GM23338 (cell line): ENCODE results near the gene CNBD2. TPM values are rescaled to one million over a fixed set of nuclear protein-coding genes. Genes with fewer than 3 reads are reported as not detected.

ENCODE experiments used
- ATAC-seq: fragments of 200-7000 bp; cut with Tn5 transposase; 3 replicates; pipeline ENCODE4 v1.9.1; 2020
- DNase-seq: peaks from one replicate; pipeline ENCODE4 v3.0.0-alpha.2; 2015; ENCODE audit warnings: low spot score
- H2AFZ ChIP-seq: fragments of 200-600 bp; sonication (generic); 2 replicates; pipeline ENCODE4 v1.8.0; 2016; ENCODE audit warnings: antibody characterized with exemption, mild to moderate bottlenecking, moderate library complexity
- H3F3A ChIP-seq: fragments of 200-600 bp; sonication (generic); replicated peaks from 2 replicates; pipeline ENCODE4 v1.8.0; 2017; ENCODE audit warnings: antibody characterized with exemption, mixed run types, low read depth
- H3K27ac ChIP-seq: fragments of 200-600 bp; sonication (generic); 2 replicates; pipeline ENCODE4 v1.6.1; 2016; ENCODE audit warnings: low read depth
- H3K27me3 ChIP-seq: fragments of 200-600 bp; sonication (generic); 2 replicates; pipeline ENCODE4 v1.8.0; 2016; ENCODE audit warnings: mild to moderate bottlenecking, mixed run types, moderate library complexity; ENCODE audit not compliant: insufficient read depth
- H3K36me3 ChIP-seq: fragments of 200-600 bp; sonication (generic); 2 replicates; pipeline ENCODE4 v1.8.0; 2016; ENCODE audit warnings: mild to moderate bottlenecking; ENCODE audit not compliant: insufficient read depth
- H3K4me1 ChIP-seq: fragments of 200-600 bp; sonication (generic); 2 replicates; pipeline ENCODE4 v1.8.0; 2016; ENCODE audit warnings: mild to moderate bottlenecking, moderate library complexity; ENCODE audit not compliant: insufficient read depth
- H3K4me2 ChIP-seq: fragments of 200-600 bp; sonication (generic); 2 replicates; pipeline ENCODE4 v1.7.1; 2017; ENCODE audit warnings: mixed run types
- H3K4me3 ChIP-seq: fragments of 200-600 bp; sonication (generic); 2 replicates; pipeline ENCODE4 v1.6.1; 2016; ENCODE audit warnings: mixed run types
- H3K79me2 ChIP-seq: fragments of 200-600 bp; sonication (generic); replicated peaks from 2 replicates; pipeline ENCODE4 v1.8.0; 2017; ENCODE audit warnings: mild to moderate bottlenecking; ENCODE audit not compliant: insufficient read depth
- H3K9me2 ChIP-seq: fragments of 200-600 bp; sonication (generic); 2 replicates; pipeline ENCODE4 v1.8.0; 2017; ENCODE audit not compliant: insufficient read depth
- H4K20me1 ChIP-seq: fragments of 200-600 bp; sonication (generic); replicated peaks from 2 replicates; pipeline ENCODE4 v1.8.0; 2017; ENCODE audit warnings: mild to moderate bottlenecking; ENCODE audit not compliant: insufficient read depth
- H3K27ac Mint-ChIP-seq: 2 replicates; pipeline ENCODE4 v1.8.0; 2020; ENCODE audit warnings: inconsistent platforms, mild to moderate bottlenecking, moderate library complexity, mixed read lengths
- H3K27me3 Mint-ChIP-seq: 3 replicates; pipeline ENCODE4 v1.8.0; 2022; ENCODE audit warnings: low read depth, mild to moderate bottlenecking, moderate library complexity, mixed read lengths, inconsistent platforms; ENCODE audit not compliant: insufficient read depth, poor library complexity
- H3K36me3 Mint-ChIP-seq: 3 replicates; pipeline ENCODE4 v1.8.0; 2021; ENCODE audit warnings: low read depth, mild to moderate bottlenecking, inconsistent platforms, moderate library complexity, mixed read lengths
- H3K4me1 Mint-ChIP-seq: 3 replicates; pipeline ENCODE4 v1.8.0; 2020; ENCODE audit warnings: mild to moderate bottlenecking, inconsistent platforms, mixed read lengths
- H3K4me3 Mint-ChIP-seq: 3 replicates; pipeline ENCODE4 v1.8.0; 2021; ENCODE audit warnings: moderate library complexity, mild to moderate bottlenecking, inconsistent platforms, mixed read lengths
- H3K9me3 Mint-ChIP-seq: 3 replicates; pipeline ENCODE4 v1.8.0; 2020; ENCODE audit warnings: moderate library complexity, mild to moderate bottlenecking, inconsistent platforms, mixed read lengths
- CREB1 ChIP-seq: fragments of 250-450 bp; sonication (Bioruptor Pico); IDR thresholded peaks from 2 replicates; pipeline ENCODE4 v1.5.0; 2020; ENCODE audit warnings: low read depth, mild to moderate bottlenecking, moderate library complexity
- CTCF ChIP-seq, 2 experiments: fragments of 200-600 bp in 1 of 2; sonication (generic) in 1 of 2; conservative IDR thresholded peaks; 2 replicates each; pipeline versions ENCODE4 v1.5.1 to v1.6.1; 2016 to 2017; ENCODE audit warnings: antibody characterized with exemption in 2 of 2, low read depth in 2 of 2, mild to moderate bottlenecking in 2 of 2, moderate library complexity in 1 of 2
- ETS1 ChIP-seq: IDR thresholded peaks from 2 replicates; pipeline ENCODE4 v1.6.1; 2016; ENCODE audit warnings: antibody characterized with exemption
- EZH2 ChIP-seq: fragments of 200-600 bp; sonication (generic); IDR thresholded peaks from one replicate; pipeline ENCODE4 v1.8.0; 2017; ENCODE audit warnings: antibody characterized with exemption, mild to moderate bottlenecking, low read depth; ENCODE audit not compliant: unreplicated experiment
- EZH2phosphoT487 ChIP-seq: fragments of 200-600 bp; sonication (generic); IDR thresholded peaks from one replicate; pipeline ENCODE4 v1.8.1; 2018; ENCODE audit warnings: antibody characterized with exemption; ENCODE audit not compliant: unreplicated experiment
- JUNB ChIP-seq: IDR thresholded peaks from one replicate; pipeline ENCODE4 v1.6.1; 2016; ENCODE audit warnings: antibody characterized with exemption; ENCODE audit not compliant: unreplicated experiment
- POLR2AphosphoS5 ChIP-seq: IDR thresholded peaks from 2 replicates; pipeline ENCODE4 v1.6.1; 2016; ENCODE audit warnings: antibody characterized with exemption, low read depth
- REST ChIP-seq: IDR thresholded peaks from one replicate; pipeline ENCODE4 v1.6.1; 2018; ENCODE audit warnings: antibody characterized with exemption; ENCODE audit not compliant: unreplicated experiment
- ZNF114 ChIP-seq: fragments of 250-450 bp; sonication (Bioruptor Pico); IDR thresholded peaks from 2 replicates; pipeline ENCODE4 v1.5.0; 2020; ENCODE audit warnings: mild to moderate bottlenecking, moderate library complexity
- ZNF331 ChIP-seq: fragments of 250-450 bp; sonication (Bioruptor Pico); IDR thresholded peaks from 2 replicates; pipeline ENCODE4 v1.5.0; 2020; ENCODE audit warnings: low read depth, mild to moderate bottlenecking, moderate library complexity
- ZNF462 ChIP-seq: fragments of 250-450 bp; sonication (Bioruptor Pico); IDR thresholded peaks from 2 replicates; pipeline ENCODE4 v1.5.0; 2020; ENCODE audit warnings: mild to moderate bottlenecking, moderate library complexity
- polyA plus RNA-seq: library from polyadenylated mRNA; unstranded; fragments of >200 nt; fragmentation: Nextera tagmentation; extraction: Ambion mirVana; gene quantifications from 2 replicates; pipeline ENCODE4 v1.2.1, GENCODE V29; 2016
- total RNA-seq: library from RNA; depleted of rRNA; stranded (reverse); fragments of >200 nt; shearing (Covaris generic); gene quantifications from 2 replicates; pipeline ENCODE4 v1.2.3, GENCODE V29; 2014

The CNBD2 gene
- total and polyA plus RNA-seq, 2 experiments from 2014 or later: 2.7 TPM; not detected in 1

- H3K27ac ChIP-seq: no peak overlapping the region
- peaks cover 30% of the 10 kb centered on the region for H3K27me3 Mint-ChIP-seq
- H3K4me1 Mint-ChIP-seq: no peaks in the 10 kb centered on the region
Measured at GRCh38 chr20:36062799-36063198, 94.4 kb downstream of the CNBD2 start.

More at GRCh38 chr20:36062799-36063198, 94.4 kb downstream of the CNBD2 start:
- H2AFZ ChIP-seq: no peak overlapping the region
- H3K9me3 Mint-ChIP-seq: 0 out of 3 replicates have a peak, but pooled peaks cover 6% of the 10 kb centered on the region
- ATAC-seq (no peak), DNase-seq (no peak)
- H3K27ac Mint-ChIP-seq: no peak overlapping the region
- no peak overlapping the region for H3K4me2 ChIP-seq
- no peaks in the 10 kb centered on the region for H3K79me2 ChIP-seq
- H3K4me3 Mint-ChIP-seq: no peak overlapping the region
- H3K36me3 ChIP-seq: no peaks in the 10 kb centered on the region
- H3K9me2 ChIP-seq: no peaks in the 10 kb centered on the region
- H3K36me3 Mint-ChIP-seq: no peaks in the 10 kb centered on the region
- no peak overlapping the region for H3K4me3 ChIP-seq
- 0 out of 2 replicates have a peak, but pooled peaks cover 4% of the 10 kb centered on the region for H3F3A ChIP-seq
- no peak for TF ChIP-seq ZNF462 (CRISPR knock-in tag)
- no peak for TF ChIP-seq ETS1
- no peak for TF ChIP-seq CREB1
- TF ChIP-seq POLR2AphosphoS5: no peak
- TF ChIP-seq JUNB: no peak
- TF ChIP-seq EZH2: no peak
- no peak for TF ChIP-seq EZH2phosphoT487
- TF ChIP-seq ZNF114: no peak
- no peak for TF ChIP-seq REST
- no peak for TF ChIP-seq ZNF331
- no peak for TF ChIP-seq CTCF (conservative IDR thresholded peaks at IDR 0.05; ENCODE audit: low read depth in 2 of 2)
- no peaks in the 10 kb centered on the region for H4K20me1 ChIP-seq
- 0 out of 2 replicates have a peak, but pooled peaks cover 6% of the 10 kb centered on the region for H3K4me1 ChIP-seq
- H3K27me3 ChIP-seq: peaks cover 28% of the 10 kb centered on the region
